Neural cell (in vitro differentiated cells): Measurements from ENCODE around the gene NTF3. TPM values are rescaled to one million over a fixed set of nuclear protein-coding genes. Genes with fewer than 3 reads are reported as not detected.

Source experiments
- H2AFZ ChIP-seq: fragments of 200-600, 300-800 bp; sonication (generic), shearing (Covaris generic); 2 replicates; pipeline ENCODE4 v1.6.0; 2014; ENCODE audit warnings: low read depth, mild to moderate bottlenecking, antibody characterized with exemption, low read length, moderate library complexity
- H3F3A ChIP-seq: fragments of 200-600 bp; shearing (Covaris generic); 2 replicates; pipeline ENCODE4 v1.6.1; 2016; ENCODE audit warnings: mild to moderate bottlenecking, moderate library complexity, mixed read lengths, antibody characterized with exemption, low read length; ENCODE audit not compliant: insufficient read depth, poor library complexity, severe bottlenecking
- H3K27ac ChIP-seq: fragments of 200-600, 300-800 bp; sonication (generic), shearing (Covaris generic); 2 replicates; pipeline ENCODE4 v1.5.1; 2014; ENCODE audit warnings: mild to moderate bottlenecking, low read length, moderate library complexity
- H3K27me3 ChIP-seq: fragments of 300-800, 200-600 bp; sonication (generic), shearing (Covaris generic); 2 replicates; pipeline ENCODE4 v1.6.0; 2014; ENCODE audit warnings: mild to moderate bottlenecking, low read depth, low read length, moderate library complexity; ENCODE audit not compliant: insufficient read depth
- H3K36me3 ChIP-seq: fragments of 300-800, 200-600 bp; sonication (generic), shearing (Covaris generic); 2 replicates; pipeline ENCODE4 v1.5.1; 2014; ENCODE audit warnings: mild to moderate bottlenecking, antibody characterized with exemption, low read length, moderate library complexity; ENCODE audit not compliant: insufficient read depth
- H3K4me2 ChIP-seq: fragments of 300-800, 200-600 bp; sonication (generic), shearing (Covaris generic); 2 replicates; pipeline ENCODE4 v1.6.0; 2014; ENCODE audit warnings: mild to moderate bottlenecking, low read length
- H3K4me3 ChIP-seq: fragments of 300-800, 200-600 bp; sonication (generic), shearing (Covaris generic); 2 replicates; pipeline ENCODE4 v1.5.1; 2014; ENCODE audit warnings: mild to moderate bottlenecking, low read length, moderate library complexity
- H3K79me2 ChIP-seq: fragments of 200-600 bp; shearing (Covaris generic); replicated peaks from 2 replicates; pipeline ENCODE4 v1.6.0; 2014; ENCODE audit warnings: mild to moderate bottlenecking, low read length, moderate library complexity; ENCODE audit not compliant: insufficient read depth
- H3K9ac ChIP-seq: fragments of 300-800, 200-600 bp; sonication (generic), shearing (Covaris generic); 2 replicates; pipeline ENCODE4 v1.6.1; 2016; ENCODE audit warnings: mild to moderate bottlenecking, low read length, mixed read lengths
- H3K9me2 ChIP-seq: fragments of 200-600 bp; shearing (Covaris generic); 2 replicates; pipeline ENCODE4 v1.6.1; 2016; ENCODE audit warnings: mild to moderate bottlenecking, low read length, mixed read lengths; ENCODE audit not compliant: insufficient read depth
- H3K9me3 ChIP-seq: fragments of 200-600, 300-800 bp; sonication (generic), shearing (Covaris generic); 2 replicates; pipeline ENCODE4 v1.6.1; 2016; ENCODE audit warnings: mild to moderate bottlenecking, mixed run types, low read length, moderate library complexity, mixed read lengths
- H4K20me1 ChIP-seq: fragments of 200-600 bp; shearing (Covaris generic); 2 replicates; pipeline ENCODE4 v1.6.1; 2016; ENCODE audit warnings: mild to moderate bottlenecking, mixed run types; ENCODE audit not compliant: insufficient read depth
- EP300 ChIP-seq: fragments of 450-650 bp; conservative IDR thresholded peaks from 2 replicates; pipeline ENCODE4 v1.6.1; 2014; ENCODE audit warnings: antibody characterized with exemption, mild to moderate bottlenecking, moderate library complexity; ENCODE audit not compliant: poor library complexity, severe bottlenecking
- EZH2 ChIP-seq: fragments of 200-600, 300-800 bp; shearing (Covaris generic), sonication (generic); IDR thresholded peaks from 2 replicates; pipeline ENCODE4 v1.6.1; 2014; ENCODE audit warnings: antibody characterized with exemption, low read length, borderline replicate concordance, mild to moderate bottlenecking; ENCODE audit not compliant: insufficient read depth, poor library complexity, severe bottlenecking
- MXI1 ChIP-seq: fragments of 450-650 bp; conservative IDR thresholded peaks from 2 replicates; pipeline ENCODE4 v1.6.1; 2014; ENCODE audit warnings: antibody characterized with exemption, mild to moderate bottlenecking; ENCODE audit not compliant: poor library complexity, severe bottlenecking
- POLR2AphosphoS5 ChIP-seq: IDR thresholded peaks from 2 replicates; pipeline ENCODE4 v1.6.1; 2012
- RAD21 ChIP-seq: fragments of 450-650 bp; conservative IDR thresholded peaks from 2 replicates; pipeline ENCODE4 v1.6.1; 2014; ENCODE audit warnings: antibody characterized with exemption, mild to moderate bottlenecking, moderate library complexity
- SMC3 ChIP-seq: fragments of 450-650 bp; conservative IDR thresholded peaks from 2 replicates; pipeline ENCODE4 v1.6.1; 2014; ENCODE audit warnings: antibody characterized with exemption, mild to moderate bottlenecking, moderate library complexity; ENCODE audit not compliant: poor library complexity
- TAF1 ChIP-seq: IDR thresholded peaks from 2 replicates; pipeline ENCODE4 v1.6.1; 2012; ENCODE audit warnings: low read depth
- polyA plus RNA-seq: library from polyadenylated mRNA; depleted of rRNA; stranded (reverse); fragments of >200 nt; gene quantifications from 2 replicates; pipeline ENCODE4 v1.2.3, GENCODE V29; 2014
- TF ChIP-seq, protein P1 (sequence below): fragments of 450-650 bp; IDR thresholded peaks from 2 replicates; pipeline ENCODE4 v1.5.1; 2014; ENCODE audit warnings: antibody characterized with exemption, mild to moderate bottlenecking, moderate library complexity; ENCODE audit not compliant: poor library complexity, severe bottlenecking
- TF ChIP-seq, protein P2 (sequence below): IDR thresholded peaks from 2 replicates; pipeline ENCODE4 v1.6.1; 2012; ENCODE audit warnings: borderline replicate concordance

The NTF3 gene
- polyA plus RNA-seq, 1 donor from 2014 or later: not detected

DNA sequence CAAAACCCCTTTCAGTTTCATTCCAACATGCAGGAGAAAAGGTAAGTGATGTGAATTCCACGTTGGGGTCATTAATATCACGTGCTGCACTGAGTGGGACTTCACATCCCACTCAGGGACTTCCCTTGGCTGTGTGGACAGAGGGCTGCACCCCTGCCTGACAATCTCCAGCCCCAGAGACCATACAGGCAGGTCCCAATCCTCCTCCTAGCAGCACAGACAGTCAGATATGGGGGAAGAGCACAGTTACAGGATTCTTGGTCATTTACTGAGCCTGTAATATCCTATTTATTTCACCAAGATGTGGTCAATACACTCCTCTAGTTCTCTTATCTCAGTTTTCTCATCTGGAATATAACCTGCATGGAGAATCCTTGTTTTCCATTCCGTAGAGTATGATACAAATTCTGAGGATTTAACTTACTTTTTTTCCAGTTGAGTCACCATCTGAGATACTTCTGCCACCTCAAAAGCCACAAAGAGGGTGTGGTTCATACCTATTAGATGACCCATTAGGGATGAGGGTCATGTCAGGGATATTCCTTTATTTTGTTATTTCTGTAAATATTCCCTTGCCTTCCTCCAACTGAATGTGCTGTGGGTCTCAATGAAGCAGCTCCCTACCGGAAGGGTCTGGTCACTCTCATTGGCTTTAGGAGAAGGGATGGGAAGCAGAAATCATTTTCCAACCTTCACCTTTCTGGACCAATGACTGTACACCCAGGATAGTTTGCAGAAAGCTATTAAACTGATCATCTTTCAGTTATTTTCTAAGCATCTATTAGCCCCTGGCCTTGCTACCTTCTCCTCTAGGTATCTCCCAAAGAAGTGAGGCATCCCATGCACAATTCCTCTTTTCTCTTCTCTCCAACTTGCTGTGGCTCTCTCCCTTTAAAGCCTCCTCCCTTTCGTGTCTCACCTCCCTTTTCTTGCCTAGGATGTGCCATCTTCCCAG is 43.0 kb upstream of the NTF3 start:
- no peaks in the 10 kb centered on the region for H3K9me3 ChIP-seq
- TF ChIP-seq, protein P1, sequence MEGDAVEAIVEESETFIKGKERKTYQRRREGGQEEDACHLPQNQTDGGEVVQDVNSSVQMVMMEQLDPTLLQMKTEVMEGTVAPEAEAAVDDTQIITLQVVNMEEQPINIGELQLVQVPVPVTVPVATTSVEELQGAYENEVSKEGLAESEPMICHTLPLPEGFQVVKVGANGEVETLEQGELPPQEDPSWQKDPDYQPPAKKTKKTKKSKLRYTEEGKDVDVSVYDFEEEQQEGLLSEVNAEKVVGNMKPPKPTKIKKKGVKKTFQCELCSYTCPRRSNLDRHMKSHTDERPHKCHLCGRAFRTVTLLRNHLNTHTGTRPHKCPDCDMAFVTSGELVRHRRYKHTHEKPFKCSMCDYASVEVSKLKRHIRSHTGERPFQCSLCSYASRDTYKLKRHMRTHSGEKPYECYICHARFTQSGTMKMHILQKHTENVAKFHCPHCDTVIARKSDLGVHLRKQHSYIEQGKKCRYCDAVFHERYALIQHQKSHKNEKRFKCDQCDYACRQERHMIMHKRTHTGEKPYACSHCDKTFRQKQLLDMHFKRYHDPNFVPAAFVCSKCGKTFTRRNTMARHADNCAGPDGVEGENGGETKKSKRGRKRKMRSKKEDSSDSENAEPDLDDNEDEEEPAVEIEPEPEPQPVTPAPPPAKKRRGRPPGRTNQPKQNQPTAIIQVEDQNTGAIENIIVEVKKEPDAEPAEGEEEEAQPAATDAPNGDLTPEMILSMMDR: no peak
- TF ChIP-seq, protein P2, sequence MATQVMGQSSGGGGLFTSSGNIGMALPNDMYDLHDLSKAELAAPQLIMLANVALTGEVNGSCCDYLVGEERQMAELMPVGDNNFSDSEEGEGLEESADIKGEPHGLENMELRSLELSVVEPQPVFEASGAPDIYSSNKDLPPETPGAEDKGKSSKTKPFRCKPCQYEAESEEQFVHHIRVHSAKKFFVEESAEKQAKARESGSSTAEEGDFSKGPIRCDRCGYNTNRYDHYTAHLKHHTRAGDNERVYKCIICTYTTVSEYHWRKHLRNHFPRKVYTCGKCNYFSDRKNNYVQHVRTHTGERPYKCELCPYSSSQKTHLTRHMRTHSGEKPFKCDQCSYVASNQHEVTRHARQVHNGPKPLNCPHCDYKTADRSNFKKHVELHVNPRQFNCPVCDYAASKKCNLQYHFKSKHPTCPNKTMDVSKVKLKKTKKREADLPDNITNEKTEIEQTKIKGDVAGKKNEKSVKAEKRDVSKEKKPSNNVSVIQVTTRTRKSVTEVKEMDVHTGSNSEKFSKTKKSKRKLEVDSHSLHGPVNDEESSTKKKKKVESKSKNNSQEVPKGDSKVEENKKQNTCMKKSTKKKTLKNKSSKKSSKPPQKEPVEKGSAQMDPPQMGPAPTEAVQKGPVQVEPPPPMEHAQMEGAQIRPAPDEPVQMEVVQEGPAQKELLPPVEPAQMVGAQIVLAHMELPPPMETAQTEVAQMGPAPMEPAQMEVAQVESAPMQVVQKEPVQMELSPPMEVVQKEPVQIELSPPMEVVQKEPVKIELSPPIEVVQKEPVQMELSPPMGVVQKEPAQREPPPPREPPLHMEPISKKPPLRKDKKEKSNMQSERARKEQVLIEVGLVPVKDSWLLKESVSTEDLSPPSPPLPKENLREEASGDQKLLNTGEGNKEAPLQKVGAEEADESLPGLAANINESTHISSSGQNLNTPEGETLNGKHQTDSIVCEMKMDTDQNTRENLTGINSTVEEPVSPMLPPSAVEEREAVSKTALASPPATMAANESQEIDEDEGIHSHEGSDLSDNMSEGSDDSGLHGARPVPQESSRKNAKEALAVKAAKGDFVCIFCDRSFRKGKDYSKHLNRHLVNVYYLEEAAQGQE: no peak
- TF ChIP-seq TAF1 (no peak), EZH2 (no peak), SMC3 (no peak), RAD21 (no peak), EP300 (no peak), MXI1 (no peak)
- H3K27me3 ChIP-seq: no peaks in the 10 kb centered on the region
- H3K4me3 ChIP-seq: no peak overlapping the region
- no peak overlapping the region for H3K9ac ChIP-seq
- H3K4me2 ChIP-seq: no peak overlapping the region
- H3K9me2 ChIP-seq: no peaks in the 10 kb centered on the region
- H3K36me3 ChIP-seq: no peaks in the 10 kb centered on the region
- H3K79me2 ChIP-seq: no peaks in the 10 kb centered on the region
- H2AFZ ChIP-seq: no peak overlapping the region
- no peak overlapping the region for H3K27ac ChIP-seq
- H3F3A ChIP-seq: no peaks in the 10 kb centered on the region
- no peaks in the 10 kb centered on the region for H4K20me1 ChIP-seq

DNA sequence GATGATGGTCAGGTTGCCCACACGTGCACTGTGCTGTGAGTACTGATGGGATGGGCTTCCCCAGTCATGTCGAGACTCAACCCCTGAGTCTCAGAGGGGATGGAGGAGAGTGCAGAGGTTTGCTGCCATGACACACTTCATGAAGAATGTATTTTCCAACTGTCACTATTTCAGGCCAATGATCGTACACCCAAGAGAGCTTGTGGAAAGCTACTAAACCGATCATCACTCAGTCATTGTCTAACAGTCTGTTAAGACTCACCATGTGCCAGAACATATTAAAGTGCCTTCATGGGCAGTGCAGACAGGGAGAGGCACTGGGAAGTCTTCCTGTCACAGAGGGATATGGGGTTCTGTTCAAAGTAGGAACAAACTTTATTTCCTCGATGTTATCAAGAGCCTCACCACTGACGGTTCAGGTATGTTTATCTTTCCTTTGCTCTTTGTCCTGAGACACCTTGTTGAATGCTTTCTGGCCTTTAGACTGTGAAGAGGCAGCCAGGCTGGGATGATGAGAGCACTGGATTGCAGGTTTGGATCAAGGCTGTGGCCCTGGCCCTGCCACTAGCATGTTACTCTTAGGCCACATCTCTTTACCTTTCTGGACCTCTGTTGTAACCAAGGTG is 41.6 kb upstream of the NTF3 start:
- Histone ChIP-seq H3K79me2 (no peaks in the 10 kb centered on the region), H4K20me1 (no peaks in the 10 kb centered on the region), H3K9me2 (no peaks in the 10 kb centered on the region), H3K27ac (no peak overlapping the region), H3K9me3 (no peaks in the 10 kb centered on the region), H3K36me3 (no peaks in the 10 kb centered on the region), H2AFZ (no peak overlapping the region), H3K9ac (no peak overlapping the region), H3K4me2 (no peak overlapping the region), H3F3A (no peaks in the 10 kb centered on the region), H3K27me3 (no peaks in the 10 kb centered on the region), H3K4me3 (no peak overlapping the region)
- TF ChIP-seq EZH2 (no peak), MXI1 (no peak), POLR2AphosphoS5 (no peak), RAD21 (no peak), EP300 (no peak), SMC3 (no peak), TAF1 (no peak)
- TF ChIP-seq, protein P2: no peak
- TF ChIP-seq, protein P1: no peak
